GM19238 (cell line): ENCODE data around the gene DSCAML1.
A peak's percentile ranks its signal among the peaks of the same experiment; 100 is the strongest.

ENCODE experiments used
- DNase-seq: peaks from one replicate; pipeline ENCODE4 v3.0.0; 2011; ENCODE audit warnings: low spot score; ENCODE audit not compliant: insufficient read length

DSCAML1 gene

DNA sequence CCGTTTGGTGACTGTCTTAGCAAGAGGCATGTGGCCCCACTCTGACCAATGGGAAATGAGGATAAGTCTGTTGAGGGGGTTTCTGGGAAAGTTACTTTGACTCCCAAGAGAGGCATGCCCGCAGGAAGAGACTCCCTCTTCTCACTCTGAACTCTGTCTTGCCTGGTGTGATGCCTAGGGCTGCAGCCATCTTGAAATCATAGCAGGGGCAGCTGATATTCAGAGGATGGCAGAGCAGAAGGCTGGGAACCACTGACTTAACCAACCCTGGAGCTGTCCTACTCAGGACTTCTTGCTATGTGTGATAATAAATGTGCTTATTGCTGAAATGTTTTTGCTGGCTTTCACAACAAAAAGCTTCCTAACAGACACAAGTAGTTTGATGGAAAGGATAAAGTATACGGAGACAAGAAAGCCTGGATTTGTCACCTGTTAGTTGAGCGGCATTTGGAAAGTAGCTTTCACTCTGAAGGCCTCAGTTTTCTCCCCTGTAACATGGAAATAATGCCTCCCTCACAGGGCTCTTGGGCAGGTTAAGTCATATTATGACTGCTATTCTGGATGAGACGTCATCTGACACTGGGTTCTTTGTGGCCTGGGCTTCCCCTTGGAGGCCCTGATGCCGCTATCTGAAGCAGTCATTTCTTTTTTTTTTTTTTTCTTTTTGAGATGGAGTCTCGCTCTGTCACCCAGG, 340.8 kb downstream of the DSCAML1 start:
- peak; percentile 37 for DNase-seq

DNA sequence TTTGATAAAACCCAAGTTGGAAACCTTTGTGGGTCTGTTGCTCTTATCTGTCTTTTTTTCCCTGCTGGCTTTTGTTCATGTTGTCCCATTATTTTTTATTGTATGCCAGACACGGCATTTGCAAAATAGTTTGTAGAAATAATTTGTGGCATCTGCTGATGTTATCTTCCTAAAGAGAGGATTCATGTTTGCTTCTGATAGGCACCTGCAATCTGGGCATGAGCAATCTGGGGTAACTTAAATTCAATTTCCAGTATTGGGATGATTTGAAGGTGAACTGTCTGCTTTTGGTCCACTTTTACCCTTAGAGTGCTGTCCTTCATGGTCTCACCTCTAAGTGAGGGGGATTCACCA, 342.5 kb downstream of the DSCAML1 start:
- no peak for DNase-seq

DNA sequence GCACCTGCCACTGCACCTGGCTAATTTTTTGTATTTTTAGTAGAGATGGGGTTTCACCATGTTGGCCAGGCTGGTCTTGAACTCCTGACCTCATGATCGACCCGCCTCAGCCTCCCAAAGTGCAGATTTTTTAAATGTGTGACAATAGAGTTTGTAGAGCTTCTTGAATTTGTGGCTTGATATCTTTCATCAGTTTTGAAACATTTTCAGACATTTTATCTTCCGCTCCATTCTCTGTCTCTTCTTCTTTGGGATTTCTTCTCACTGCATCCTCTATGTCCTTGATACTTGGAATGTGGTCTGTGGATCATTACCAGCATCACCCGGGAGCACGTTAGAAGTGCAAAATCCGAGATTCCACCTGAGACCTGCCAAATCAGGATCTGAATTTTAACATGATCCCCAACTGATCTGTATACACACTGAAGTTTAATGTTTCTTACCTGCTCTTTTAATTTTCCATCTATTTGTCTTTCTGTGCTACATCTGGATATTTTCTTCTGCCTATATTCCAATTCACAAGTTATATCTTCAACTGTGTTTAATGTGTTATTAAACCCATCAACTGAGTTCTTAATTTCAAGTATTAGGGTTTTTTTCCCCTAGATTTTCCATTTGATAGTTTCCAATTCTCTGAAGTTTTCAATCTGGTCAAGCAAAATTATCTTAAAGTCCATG, 343.0 kb downstream of the DSCAML1 start:
- DNase-seq, result no peak

DNA sequence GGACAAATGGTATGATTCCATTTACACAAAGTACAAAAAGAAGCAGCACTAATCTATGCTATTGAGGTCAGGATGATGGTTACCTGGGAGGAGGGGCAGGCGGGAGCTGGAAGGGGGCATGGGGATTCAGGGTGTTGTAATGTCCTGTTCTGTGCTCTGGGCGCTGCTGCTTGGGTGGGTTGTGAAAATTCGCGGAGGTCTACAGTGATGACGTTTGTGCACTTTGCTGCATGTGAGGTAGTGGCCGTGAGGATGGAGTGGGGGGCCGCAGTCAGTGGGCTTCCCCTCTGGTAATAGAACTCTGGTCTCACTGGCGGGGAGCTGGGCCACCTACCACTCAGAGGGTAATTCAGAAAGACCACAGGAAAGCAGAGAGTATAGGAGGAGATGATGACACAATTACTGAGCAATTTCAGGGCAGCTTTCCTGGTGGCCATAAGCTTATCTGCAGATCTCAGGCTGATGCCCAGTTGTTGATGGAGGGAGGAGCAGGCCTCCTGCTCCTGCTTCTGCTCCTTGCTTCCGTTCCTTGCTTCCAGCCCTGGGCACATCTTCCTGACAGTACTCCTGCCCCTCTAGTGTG, 347.8 kb downstream of the DSCAML1 start:
- no peak for DNase-seq

DNA sequence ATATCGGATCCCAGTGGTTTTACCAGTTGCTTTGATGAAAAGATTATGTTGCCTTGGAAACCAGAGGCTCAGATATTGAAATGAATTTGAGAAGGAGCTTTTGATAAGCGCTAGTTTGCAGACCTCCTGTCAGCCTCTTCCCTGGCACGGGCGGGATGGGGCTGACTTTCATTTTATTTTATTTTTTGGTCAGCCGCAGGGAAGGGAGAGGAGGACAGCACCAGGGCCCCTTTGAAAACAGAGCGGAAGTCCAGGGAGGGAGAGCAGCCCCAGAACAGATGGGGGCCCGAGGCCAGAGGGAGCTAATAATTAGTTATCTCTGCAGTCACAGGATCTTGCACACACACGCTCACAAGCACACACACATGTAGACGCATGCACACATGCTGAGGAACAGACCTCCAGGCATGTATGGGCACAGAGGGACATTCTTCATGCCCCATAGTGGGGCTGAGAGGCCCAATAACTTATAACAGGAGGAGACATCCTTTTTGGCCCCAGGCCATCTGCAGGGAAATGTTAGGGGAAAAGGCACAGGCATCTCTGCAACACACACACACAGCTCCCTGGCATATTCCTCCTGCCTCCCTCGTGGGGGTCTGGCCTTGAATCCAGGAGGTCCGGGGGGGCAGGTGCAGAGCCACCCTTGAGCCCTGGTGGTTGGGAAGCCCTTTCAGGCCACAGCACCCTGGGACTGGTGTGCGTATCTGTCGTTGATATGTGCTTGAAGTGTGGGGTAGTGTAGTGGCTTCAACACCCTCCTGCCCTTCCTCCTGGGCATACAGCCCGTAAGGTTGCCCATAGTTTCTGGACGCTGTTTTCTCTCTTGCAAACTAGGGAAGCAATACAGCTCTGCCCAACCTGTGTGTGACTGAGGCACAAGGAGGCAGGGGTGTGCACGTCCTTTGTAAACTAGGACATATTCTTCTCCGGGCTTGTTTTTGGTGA, 352.0 kb downstream of the DSCAML1 start:
- DNase-seq, result no peak

DNA sequence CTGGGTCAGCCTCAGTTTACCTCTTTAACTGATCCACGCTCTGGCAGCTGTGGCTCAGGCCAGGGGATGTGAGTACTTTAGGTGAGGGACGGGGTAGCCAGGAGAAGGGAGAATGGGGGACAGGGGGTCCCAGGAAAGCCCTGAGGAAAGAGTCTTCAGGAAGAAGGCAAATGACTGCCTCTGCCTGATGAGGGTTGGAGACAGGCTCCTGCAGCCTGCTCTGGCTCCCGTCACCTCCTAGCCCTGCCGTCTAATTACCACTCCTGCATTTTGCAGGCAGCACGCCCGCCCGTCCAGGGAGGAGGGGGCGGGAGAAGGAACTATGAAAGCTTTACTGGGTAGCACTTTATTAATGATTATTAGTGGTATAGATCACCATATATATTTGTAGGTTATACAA, 352.8 kb downstream of the DSCAML1 start:
- no peak for DNase-seq

DNA sequence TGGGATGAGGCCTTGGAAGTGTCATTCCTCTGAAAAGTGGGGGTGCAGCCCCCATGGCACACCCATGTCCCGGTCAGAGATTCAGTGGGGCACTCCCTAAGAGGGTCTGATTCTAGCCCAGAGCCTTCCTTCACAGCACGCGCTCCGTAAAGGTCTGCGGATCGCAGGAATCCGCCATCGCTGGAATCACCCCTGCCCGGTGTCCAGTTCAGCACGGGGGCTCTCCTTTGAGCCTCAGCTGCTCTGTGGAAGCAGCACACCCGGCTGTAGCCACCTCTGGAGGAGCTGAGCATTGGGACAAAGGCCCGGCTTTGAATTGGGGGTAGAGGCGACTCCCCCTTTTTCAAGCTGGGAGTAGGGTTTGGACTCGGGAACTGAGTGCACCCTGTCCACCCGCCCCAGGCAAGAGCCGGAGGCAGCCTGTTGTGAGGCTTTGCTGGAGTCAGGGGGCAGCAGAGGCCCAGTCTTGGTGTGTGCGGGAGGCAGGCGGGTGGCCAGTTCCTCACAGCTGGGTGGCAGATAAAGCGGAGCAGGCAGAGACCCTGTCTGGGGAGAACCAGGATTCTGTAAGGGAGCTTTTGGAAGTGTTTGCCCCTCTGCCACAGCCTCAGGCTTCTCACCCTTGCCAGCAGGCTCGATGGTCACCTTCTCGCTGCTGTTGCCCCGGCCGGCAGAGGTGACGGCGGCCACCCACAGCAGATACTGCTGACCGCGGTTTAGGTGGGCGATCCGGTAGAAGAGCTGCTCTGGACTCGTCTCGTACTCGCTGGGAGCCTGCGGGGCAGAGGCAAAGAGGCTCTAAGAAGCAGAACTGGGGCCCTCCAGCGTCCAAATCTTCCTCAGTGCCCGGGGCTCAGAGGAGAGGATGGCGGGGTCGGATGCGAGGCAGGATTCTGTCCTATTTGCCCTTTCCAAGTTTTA, 353.5 kb downstream of the DSCAML1 start:
- DNase-seq, result no peak

DNA sequence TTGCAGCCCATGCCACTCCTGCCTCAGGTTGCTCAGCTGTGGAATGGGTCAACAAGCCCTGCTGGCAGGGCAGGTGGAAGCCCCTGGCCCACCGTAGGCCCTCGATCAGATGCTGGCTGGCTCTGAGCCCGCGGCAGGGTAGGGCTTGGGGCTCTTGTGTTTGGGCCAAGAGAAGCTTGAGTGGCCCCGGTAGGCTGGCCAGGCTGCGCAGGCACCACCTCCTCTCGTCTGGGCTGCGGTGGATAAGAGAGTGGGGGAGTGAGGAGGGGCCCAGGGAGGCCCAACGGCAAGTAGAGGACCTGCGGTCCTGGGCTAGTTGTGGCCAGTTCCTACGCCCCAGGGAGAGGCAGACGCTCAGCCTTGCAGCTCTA, 354.2 kb downstream of the DSCAML1 start:
- no peak for DNase-seq

DNA sequence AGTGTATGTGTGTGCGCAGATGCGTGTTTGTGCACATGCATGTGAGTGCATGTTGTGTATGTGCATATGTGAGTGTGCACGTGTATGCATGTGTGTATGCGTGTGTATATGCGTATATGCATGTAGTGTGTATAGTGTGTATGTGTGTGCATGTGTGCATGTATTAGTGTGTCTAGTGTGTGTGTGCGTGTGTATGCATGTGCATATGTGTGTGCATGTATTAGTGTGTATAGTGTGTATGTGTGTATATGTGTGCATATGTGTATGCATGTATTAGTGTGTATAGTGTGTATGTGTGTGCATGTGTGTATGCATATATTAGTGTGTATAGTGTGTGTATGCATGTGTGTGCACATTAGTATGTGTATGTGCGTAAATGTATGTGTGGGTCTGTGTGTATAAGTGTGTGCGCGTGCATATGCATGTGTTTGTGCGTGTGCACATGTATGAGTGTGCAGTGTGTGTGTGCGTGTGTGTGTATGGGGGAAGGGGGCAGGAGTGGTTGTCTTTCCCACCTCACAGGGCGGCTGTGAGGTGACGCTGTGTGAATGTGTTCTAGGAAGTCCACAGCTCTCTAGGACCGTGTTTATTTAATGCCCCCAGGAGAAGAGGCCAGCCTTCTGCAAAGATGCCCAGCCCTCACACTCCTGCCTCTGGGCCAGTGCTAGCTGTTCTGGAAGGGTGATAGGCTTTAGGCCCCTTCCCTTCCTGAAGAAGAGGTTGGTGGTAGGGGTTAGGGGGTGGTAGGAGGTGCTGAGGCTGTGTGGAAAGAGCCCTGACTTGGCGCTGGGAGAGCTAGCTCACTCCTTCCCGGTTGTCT, 354.8 kb downstream of the DSCAML1 start:
- no peak for DNase-seq

DNA sequence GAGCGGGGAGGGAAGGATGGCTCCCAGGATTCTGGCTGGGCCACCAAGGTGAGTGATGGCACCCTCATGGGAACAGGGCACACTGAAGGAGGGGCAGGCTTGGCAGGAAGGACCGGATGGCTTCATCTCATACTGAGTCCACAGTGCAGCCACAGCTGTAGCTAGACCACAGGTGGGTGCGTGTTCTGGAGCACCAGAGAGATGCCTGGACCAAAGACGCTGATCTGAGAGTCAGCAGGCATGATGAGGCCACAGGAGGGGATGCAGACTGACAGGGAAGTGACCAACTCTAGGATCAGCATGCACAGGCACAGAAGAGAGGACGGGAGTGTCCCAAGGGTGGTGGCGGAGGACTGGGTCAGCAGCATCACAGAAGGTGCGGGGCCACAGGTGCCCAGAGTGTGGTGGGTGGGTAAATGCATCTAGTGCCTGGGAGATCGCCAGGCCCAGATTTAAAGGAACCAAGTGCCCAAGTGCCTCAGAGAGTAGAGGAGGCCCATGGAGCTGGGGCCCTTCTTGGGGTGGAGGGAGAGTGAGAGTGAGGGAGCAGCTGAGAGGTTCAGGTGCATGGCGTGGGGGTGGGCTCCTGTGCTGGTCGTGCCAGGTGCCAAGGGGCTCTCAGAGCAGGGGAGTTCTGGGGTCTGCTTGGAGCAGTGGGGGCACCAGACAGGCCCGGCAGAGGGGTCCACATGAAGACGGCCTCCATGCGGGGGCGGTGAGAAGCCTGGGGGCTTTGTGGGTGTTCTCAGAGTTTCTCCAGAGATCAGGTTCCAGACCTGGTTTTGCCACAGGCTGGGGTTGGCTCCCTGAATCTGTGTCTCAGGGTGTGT, 355.7 kb downstream of the DSCAML1 start:
- DNase-seq, result no peak

DNA sequence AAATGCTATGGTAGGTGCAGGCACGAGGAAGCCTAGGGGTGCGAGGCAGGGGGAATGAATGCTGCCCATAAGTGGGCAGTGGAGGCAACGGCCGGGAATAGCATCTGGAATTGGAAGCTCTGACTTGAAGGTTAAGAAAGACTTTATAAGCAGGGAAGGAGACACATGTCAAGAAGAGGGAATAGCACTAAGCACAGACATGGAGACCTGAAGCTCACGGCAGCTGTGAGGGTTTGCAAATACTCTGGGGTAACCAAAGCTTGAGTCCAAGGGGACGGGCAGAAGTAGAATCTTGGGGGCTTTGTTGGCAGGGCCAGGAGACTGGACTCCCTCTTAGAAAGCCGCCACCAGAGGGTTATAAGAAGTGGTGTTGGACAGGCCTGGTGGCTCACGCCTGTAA, 356.8 kb downstream of the DSCAML1 start:
- DNase-seq, result no peak

DNA sequence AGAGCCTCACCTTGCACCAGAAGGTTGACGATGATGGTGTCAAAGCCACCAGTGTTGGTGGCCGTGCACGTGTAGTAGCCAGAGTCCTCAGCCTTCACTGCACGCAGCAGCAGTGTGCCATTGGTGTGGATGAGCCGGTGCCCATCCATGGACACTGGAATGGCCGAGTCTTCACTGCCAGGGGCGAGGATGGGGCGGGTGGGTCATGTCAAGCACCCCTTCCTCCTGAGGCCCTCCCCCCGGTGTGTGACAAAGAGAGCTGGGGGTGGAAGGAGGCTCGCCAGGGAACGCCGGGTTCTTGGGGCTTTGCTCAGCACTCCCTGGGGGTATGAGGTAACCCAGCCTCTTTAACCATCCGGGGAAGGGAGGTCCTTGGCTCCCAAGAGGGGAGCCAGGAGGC, 357.8 kb downstream of the DSCAML1 start:
- DNase-seq, result no peak

DNA sequence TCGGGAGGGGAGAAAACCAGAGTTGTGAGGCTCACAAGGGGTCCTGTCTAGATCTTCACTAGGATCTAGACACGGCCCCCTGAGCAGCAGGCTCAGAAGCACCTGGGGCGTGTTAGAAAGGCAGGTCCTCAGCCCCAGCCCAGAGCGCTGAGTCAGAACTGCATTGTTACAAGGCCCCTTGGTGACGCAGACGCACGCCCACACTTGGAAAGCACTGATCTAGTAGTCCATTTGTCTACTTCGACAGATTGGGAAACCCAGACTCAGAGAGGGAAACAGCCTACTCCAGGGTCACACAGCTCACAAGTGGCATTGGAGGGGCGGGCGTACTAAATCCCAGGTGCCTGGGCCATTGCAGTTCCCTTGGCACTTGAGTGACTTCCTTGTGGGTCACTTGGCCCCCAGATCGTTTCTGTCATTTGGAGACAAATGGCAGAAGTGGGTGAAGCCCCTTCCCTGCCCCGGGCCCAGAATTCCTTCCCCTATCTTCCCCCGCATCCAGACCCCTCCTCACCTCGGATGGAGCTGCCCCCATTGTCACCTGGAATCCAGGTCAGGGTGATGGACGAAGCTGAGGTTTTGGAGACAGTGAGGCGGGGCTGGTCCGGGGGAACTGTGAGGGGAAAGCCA, 358.5 kb downstream of the DSCAML1 start:
- DNase-seq, result no peak

DNA sequence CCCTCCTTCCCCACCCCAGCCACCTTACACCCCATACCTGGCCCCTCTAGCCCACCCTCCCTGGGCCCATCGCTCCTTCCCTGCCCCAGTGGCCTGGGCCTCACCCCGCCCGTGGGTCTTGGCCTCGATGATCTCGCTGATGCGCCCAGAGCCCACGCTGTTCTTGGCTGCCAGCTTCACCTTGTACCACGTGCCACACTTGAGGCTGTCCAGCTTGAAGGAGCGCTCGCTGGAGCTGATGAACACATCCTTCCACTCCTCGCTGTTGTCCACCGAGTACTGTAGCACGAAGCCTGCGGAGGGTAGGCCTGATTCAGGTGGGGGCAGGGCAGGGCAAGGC, 359.3 kb downstream of the DSCAML1 start:
- DNase-seq, result no peak

DNA sequence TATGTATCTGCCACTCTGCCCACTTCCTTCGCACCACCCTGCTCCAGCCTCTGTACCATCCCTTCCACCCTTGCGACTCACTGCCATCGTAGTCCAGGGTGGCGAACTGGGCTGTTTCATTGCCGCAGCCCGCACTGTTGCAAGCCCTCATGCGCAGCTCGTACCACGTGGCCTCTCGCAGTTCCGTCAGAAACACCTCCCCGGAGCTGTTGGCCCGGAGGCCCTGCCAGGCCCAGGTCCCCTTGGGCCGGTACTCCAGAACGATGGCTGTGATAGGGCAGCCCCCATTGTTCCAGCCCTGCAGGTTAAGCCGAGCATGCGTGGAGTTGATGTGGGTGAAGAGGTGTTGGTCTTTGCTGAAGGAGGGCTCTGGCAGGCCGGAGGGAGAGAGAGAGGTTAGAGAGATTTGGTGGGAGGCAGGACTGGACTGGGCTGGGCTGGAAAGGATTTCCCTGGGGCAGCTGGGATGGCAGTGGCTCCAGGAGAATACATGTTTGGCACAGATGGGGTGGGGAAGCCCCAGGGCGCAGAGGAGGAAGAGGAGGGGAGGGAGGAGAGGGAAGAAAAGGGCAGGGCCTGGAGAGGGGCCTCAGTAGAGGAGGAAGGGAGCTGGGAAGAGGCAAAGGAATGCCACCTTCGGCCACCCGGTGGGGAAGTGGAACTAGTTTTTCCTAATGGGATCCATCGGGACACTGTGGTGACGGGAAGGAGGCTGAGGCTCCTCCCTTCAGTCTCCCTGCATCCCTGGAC, 359.8 kb downstream of the DSCAML1 start:
- DNase-seq, result no peak

DNA sequence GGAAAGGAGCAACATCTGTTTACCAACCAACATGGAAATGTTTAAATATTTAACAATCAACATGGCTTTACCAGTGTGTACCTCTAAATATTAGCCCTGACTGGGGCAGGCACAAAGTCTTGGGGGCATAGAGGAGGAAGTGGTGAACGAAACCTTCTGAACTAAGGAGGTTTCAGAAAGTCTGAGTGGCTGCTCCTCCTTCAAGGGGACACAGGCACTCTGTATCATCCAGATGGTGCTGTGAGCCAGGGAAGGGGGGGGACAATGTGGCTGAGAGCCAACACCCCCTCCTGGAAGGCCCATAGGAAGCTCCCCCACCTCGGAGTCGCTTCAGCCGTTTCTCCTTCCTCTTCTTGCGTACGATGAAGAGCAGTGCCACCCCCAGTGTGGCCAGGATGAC, 361.7 kb downstream of the DSCAML1 start:
- DNase-seq, result no peak

DNA sequence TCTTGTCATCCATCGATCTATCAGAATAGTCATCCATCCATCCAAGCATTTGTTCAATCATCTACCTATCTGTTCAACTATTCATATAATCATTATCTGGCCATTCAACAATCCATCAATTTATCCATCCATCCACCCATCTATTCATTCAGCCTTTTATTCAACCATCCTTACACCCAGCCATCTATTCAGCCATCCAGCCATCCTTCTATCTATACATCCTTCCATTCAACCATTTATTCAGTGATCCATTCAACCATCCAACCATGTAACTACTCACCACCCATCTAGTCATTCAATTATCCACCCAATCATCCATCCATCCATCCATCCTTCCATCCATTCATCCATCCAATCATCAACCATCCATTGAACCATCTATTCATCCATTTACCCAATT, 362.5 kb downstream of the DSCAML1 start:
- no peak for DNase-seq

DNA sequence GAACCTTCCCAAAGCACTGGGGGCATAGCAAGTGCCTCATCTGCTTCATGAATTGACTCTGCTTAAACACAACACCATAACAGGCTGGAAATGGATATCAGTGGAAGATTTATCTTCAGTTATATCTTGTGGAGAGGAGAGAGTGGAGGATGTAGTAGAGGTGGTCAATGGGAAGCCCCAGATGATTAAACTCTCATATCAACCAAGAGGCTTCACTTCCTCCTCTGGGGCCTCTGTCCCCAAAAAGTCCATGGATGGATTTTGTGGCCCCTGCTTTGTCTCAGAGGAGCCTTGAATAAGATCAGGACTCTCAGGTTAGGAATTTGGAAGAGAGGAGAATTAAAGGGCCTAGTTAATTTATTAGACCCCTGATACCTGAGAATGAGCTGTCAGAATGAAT, 363.3 kb downstream of the DSCAML1 start:
- no peak for DNase-seq
